Activated naive CD8-positive, alpha-beta T cell treated with anti-CD3 and anti-CD28 coated beads for 36 hours (primary cell): ENCODE results near the gene POM121. TPM values are rescaled to one million over a fixed set of nuclear protein-coding genes. Genes with fewer than 3 reads are reported as not detected.
A peak's percentile ranks its signal among the peaks of the same experiment; 100 is the strongest.
"Not testable (repeated sequence)": the region's sequence is repeated elsewhere in the genome, so short reads cannot be mapped to it uniquely, and the experiment has no call there.

Experiments used
- DNase-seq: peaks from one replicate; pipeline ENCODE4 v3.0.0; 2021
- H3K27ac Mint-ChIP-seq: one replicate; pipeline ENCODE4 v1.8.0; 2022; ENCODE audit warnings: mild to moderate bottlenecking, moderate library complexity, mixed read lengths
- H3K27me3 Mint-ChIP-seq: one replicate; pipeline ENCODE4 v1.8.0; 2022; ENCODE audit warnings: mild to moderate bottlenecking, mixed read lengths
- H3K36me3 Mint-ChIP-seq: one replicate; pipeline ENCODE4 v1.8.0; 2021; ENCODE audit warnings: mild to moderate bottlenecking, mixed read lengths
- H3K4me1 Mint-ChIP-seq: one replicate; pipeline ENCODE4 v1.8.0; 2021; ENCODE audit warnings: mixed read lengths
- H3K4me3 Mint-ChIP-seq: one replicate; pipeline ENCODE4 v1.8.0; 2022; ENCODE audit warnings: mild to moderate bottlenecking, moderate library complexity, mixed read lengths
- H3K9me3 Mint-ChIP-seq: one replicate; pipeline ENCODE4 v1.8.0; 2022; ENCODE audit warnings: mixed read lengths
- total RNA-seq, 2 experiments: library from RNA; stranded (reverse); gene quantifications; one replicate each; pipeline ENCODE4 v1.2.3, GENCODE V29; 2021

The POM121 gene
- total RNA-seq, 2 experiments from 2014 or later = 82.5 to 86.6 TPM

DNA sequence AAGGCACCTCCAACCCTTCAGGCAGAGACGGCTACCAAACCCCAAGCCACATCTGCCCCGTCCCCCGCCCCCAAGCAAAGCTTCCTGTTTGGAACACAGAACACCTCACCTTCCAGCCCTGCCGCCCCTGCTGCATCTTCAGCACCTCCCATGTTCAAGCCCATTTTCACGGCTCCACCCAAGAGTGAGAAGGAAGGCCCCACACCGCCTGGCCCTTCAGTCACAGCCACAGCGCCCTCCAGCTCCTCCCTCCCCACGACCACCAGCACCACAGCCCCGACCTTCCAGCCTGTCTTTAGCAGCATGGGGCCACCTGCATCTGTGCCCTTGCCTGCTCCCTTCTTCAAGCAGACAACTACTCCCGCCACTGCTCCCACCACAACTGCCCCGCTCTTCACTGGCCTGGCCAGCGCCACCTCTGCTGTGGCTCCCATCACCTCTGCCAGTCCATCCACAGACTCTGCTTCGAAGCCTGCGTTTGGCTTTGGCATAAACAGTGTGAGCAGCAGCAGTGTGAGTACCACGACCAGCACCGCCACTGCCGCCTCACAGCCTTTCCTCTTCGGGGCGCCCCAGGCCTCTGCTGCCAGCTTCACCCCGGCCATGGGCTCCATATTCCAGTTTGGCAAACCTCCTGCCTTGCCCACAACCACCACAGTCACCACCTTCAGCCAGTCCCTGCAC, 17.3 kb downstream of the POM121 start:
- not testable (repeated sequence) for DNase-seq, H3K4me3 Mint-ChIP-seq, H3K27ac Mint-ChIP-seq

DNA sequence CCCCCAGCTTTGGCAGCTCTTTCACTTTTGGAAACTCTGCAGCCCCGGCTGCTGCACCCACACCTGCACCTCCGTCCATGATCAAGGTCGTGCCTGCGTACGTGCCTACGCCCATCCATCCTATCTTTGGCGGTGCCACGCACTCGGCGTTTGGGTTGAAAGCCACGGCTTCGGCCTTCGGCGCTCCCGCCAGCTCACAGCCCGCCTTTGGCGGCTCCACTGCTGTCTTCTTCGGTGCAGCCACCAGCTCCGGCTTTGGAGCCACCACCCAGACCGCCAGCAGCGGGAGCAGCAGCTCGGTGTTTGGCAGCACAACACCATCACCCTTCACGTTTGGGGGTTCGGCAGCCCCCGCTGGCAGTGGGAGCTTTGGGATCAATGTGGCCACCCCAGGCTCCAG, 18.1 kb downstream of the POM121 start:
- H3K4me1 Mint-ChIP-seq, H3K4me3 Mint-ChIP-seq, H3K27ac Mint-ChIP-seq, DNase-seq, H3K9me3 Mint-ChIP-seq, H3K36me3 Mint-ChIP-seq, H3K27me3 Mint-ChIP-seq: not testable (repeated sequence)

More for the DNA sequence above, 17.3 kb downstream of the POM121 start:
- H3K27me3 Mint-ChIP-seq, H3K36me3 Mint-ChIP-seq, H3K9me3 Mint-ChIP-seq, H3K4me1 Mint-ChIP-seq: not testable (repeated sequence)

DNA sequence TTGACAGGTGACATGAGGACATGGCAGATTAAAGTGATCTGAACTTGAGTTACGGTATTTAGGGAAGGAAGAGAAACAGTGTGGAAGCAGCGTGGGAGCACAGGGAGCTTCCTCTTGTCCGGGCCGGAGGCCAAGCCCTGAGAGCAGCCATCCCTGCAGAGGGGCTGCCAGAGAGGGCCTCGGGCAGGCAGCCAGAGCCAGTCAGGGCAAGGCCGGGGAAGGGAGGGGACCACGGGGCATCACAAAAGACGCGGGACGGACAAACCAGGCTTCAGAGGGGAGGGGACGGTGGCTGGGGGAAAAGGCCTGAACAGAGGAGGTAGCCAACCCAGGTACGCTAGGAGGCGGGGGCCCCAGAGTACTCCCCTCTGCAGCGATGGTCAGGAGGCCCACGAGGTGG, 20.0 kb downstream of the POM121 start:
- H3K4me1 Mint-ChIP-seq, H3K9me3 Mint-ChIP-seq, H3K27ac Mint-ChIP-seq, H3K4me3 Mint-ChIP-seq, DNase-seq, H3K36me3 Mint-ChIP-seq, H3K27me3 Mint-ChIP-seq: not testable (repeated sequence)

DNA sequence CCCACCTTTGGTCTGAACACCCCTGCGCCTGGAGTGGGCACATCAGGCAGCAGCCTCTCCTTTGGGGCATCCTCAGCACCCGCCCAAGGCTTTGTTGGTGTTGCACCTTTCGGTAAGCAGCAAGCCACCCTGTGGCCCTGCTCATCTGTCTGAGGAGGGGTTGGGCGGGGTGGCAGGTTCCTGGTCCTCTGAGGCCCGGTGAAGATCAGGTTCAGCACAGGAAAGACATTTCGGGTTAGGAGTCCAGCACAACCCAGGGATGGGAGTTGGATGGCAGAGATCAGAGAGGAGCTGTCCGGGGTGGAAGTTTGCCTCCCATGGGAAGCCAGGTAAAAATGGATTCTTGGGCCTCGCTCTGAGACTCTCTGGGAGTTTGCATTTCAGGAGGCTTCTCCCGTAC, 20.7 kb downstream of the POM121 start:
- not testable (repeated sequence) for H3K36me3 Mint-ChIP-seq, H3K4me1 Mint-ChIP-seq, H3K4me3 Mint-ChIP-seq, H3K9me3 Mint-ChIP-seq, H3K27ac Mint-ChIP-seq, DNase-seq, H3K27me3 Mint-ChIP-seq

DNA sequence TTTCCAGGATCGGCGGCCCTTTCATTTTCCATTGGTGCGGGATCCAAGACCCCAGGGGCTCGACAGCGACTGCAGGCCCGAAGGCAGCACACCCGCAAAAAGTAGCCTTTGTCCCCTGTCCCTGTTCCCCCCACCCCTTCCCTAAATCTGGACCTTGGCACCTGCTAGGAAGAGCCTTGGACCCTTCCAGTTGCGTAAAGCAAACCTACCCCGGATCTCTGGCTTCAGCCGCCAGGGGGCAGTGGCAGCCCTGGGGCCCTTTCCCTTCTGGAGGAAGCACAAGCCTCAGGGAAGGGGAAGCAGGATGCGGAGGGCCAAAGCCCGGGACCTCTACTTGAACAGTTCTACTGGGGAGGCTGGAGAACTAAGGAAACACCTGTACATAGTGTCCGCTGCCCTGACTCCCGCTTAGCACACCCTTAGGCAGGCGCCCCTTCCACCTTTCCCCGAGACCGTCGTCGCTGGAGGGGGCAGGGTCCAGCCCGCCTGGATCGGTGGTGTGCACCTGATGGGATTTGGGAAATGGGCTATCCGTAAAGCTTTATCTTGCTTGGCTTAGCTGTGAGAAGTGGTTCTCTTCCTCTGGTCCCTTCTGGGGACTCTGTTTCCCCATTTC, 21.3 kb downstream of the POM121 start:
- not testable (repeated sequence) for H3K9me3 Mint-ChIP-seq, H3K36me3 Mint-ChIP-seq, H3K4me3 Mint-ChIP-seq, DNase-seq, H3K4me1 Mint-ChIP-seq, H3K27ac Mint-ChIP-seq, H3K27me3 Mint-ChIP-seq

DNA sequence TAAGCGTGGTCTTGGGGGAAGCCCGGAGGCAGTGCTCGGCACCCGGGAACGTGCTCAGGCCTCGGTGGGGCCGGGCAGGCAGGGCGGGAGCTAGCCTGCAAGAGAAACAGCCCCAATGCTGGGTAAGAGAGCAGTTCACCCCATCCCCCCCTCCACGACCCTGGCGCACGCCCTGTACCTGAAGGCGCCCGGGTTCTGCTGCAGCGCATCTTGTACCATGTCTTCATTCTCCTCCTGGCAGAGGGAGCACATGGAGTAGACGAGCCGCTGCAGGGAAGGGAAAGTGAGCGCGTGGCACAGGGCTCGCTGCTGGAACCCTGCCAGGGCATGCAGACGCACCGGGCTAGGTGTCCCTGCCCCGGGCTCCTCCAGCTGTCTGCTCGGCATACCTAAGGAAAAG, 23.8 kb downstream of the POM121 start:
- not testable (repeated sequence) for H3K4me3 Mint-ChIP-seq, H3K27me3 Mint-ChIP-seq, H3K4me1 Mint-ChIP-seq, H3K9me3 Mint-ChIP-seq, DNase-seq, H3K36me3 Mint-ChIP-seq, H3K27ac Mint-ChIP-seq

DNA sequence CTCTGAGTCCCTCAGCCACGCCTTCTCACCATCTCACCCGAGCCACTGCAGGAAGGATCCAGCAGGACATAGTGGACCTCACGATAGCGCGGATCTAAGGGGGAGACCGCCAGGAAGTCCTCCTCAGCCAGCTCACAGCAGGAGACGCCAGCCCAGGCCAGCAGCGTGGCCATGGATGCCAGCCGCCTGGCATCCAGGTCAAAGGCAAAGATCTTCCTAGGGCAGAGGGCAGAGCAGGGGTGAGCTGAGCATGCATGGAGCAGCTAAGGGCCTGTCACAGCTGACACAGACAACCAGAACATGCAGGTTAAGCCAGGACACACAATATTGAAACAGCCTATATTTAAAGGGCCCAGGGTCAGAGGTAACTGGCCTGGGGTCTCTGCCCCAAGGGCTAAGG, 24.4 kb downstream of the POM121 start:
- H3K27me3 Mint-ChIP-seq, H3K9me3 Mint-ChIP-seq, H3K36me3 Mint-ChIP-seq, H3K4me1 Mint-ChIP-seq, H3K4me3 Mint-ChIP-seq, DNase-seq: not testable (repeated sequence)
- H3K27ac Mint-ChIP-seq = peak overlapping the region; percentile 58

DNA sequence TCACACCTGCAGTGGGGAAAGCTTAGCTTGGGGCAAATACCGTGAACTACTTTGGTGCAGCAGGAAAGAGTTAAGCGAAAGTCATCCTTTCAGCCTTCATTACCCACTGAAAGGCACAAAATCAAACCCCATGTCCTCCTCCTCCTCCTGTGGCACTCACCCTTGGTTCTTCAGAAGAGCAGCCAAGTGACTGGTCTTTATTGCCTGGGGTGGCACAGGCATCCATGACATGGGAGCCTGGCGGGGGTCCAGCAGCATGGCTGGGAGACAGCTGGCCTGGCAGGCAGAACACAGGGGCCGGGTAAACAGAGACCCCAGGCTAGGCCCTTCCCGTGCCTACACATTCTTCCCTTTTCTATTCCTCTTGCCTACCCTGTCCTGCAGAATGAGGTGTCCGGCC, 24.8 kb downstream of the POM121 start:
- H3K27ac Mint-ChIP-seq = peak overlapping the region; percentile 58
- not testable (repeated sequence) for H3K4me1 Mint-ChIP-seq, DNase-seq, H3K4me3 Mint-ChIP-seq, H3K27me3 Mint-ChIP-seq, H3K9me3 Mint-ChIP-seq, H3K36me3 Mint-ChIP-seq

DNA sequence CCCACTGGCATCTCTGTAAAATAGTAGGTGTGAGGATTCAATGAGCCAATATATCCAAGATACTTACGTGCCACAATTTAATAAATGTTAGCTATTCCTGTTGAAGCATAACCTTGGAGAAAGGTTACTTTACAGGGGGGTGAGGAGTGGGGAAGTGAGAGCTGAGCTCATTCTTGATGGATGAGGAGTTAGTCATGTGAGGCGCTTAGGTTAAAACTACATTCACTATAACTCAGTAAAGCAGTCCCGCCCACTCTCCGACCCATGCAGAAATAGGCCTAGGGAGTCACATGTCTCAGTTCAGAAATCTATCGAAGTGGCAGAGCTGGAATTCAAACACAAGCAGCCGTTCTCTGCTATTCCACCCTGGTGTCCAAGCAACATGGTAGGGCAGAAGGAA, 25.5 kb downstream of the POM121 start:
- not testable (repeated sequence) for H3K27ac Mint-ChIP-seq, H3K4me3 Mint-ChIP-seq, H3K36me3 Mint-ChIP-seq, H3K4me1 Mint-ChIP-seq, H3K9me3 Mint-ChIP-seq, DNase-seq, H3K27me3 Mint-ChIP-seq

DNA sequence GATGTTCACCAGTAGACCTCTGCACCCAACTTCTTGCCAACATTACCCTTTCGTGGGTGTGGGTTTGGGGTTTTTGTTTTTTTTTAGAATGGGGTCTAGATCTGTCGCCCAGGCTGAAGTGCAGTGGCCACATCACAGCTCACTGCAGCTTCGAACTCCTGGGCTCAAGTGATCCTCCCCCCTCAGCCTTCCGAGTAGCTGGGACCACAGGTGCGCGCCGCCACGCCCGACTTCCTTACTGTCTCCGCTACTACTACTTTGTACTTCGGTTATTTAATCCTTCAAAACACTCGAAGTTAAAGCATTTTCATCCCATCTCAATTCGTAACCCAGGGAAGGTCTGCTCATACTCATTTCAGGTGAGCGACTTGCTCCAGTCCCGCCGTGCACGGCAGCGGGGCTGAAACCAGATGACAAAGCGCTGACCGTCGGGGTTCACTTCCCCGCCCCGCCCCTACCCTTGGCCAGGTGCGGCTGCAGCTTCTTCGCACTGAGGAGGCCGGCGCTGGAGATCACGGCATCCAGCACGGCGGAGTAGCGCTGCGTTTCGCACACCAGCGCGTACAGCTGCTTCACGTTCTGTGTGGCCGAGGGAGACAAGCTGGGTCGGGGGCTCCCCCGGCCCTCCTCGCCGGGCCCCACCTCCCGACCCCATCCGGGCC, 29.1 kb downstream of the POM121 start:
- not testable (repeated sequence) for H3K27me3 Mint-ChIP-seq, DNase-seq, H3K4me3 Mint-ChIP-seq, H3K4me1 Mint-ChIP-seq, H3K27ac Mint-ChIP-seq, H3K9me3 Mint-ChIP-seq, H3K36me3 Mint-ChIP-seq

DNA sequence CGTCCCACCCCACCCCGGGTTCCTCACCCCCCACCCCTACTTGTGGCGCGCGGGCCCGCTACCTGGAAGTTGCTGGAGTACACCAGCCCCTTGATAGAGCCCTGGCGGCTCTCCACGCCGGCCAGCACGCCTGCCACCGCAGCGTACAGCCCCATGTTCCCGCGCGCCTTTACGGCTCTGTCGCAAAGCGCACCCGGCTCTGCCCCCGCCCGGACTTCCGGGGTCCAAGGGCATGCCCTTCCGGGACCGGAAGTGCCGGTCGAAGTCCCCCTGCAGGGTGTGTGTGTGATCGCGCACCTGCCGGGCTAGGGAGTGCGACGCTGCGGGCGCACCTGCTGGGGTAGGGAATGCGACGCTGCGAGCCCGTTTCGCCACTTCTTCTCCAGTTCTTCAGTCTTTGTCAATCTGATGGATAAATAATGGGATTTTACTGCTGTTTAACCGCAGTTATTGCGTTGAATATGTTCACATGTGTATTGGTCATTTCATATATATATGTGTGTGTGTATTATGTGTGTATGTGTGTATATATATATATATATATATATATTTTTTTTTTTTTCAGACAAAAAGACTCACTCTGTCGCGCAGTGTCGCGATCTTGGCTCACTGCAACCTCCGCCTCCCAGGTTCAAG, 29.8 kb downstream of the POM121 start:
- Mint-ChIP-seq H3K4me3 (peak overlapping the region; percentile 73), H3K27ac (peak overlapping the region; percentile 60)
- H3K4me1 Mint-ChIP-seq, DNase-seq, H3K36me3 Mint-ChIP-seq, H3K27me3 Mint-ChIP-seq, H3K9me3 Mint-ChIP-seq: not testable (repeated sequence)

DNA sequence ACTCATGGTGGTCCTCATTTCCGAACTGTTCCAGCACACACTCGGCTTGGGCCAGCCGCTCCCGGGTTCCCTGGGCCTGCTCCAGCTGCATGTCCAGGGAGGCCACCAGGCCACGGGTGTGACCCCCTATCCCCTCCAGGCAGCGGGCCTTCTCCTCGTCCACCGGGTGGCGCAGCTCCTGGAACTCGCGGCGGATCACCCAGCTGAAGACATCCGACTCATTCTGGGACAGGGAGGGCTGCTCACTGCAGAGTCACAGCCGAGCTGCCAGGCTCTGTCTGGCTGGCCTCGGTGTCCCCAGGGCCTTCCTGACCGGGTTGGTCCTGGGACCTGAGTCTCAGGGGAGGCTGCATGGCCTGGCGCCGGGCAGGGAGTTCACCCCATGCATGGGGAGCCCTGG, 35.1 kb downstream of the POM121 start:
- DNase-seq, H3K9me3 Mint-ChIP-seq, H3K27me3 Mint-ChIP-seq, H3K36me3 Mint-ChIP-seq, H3K27ac Mint-ChIP-seq, H3K4me1 Mint-ChIP-seq, H3K4me3 Mint-ChIP-seq: not testable (repeated sequence)

DNA sequence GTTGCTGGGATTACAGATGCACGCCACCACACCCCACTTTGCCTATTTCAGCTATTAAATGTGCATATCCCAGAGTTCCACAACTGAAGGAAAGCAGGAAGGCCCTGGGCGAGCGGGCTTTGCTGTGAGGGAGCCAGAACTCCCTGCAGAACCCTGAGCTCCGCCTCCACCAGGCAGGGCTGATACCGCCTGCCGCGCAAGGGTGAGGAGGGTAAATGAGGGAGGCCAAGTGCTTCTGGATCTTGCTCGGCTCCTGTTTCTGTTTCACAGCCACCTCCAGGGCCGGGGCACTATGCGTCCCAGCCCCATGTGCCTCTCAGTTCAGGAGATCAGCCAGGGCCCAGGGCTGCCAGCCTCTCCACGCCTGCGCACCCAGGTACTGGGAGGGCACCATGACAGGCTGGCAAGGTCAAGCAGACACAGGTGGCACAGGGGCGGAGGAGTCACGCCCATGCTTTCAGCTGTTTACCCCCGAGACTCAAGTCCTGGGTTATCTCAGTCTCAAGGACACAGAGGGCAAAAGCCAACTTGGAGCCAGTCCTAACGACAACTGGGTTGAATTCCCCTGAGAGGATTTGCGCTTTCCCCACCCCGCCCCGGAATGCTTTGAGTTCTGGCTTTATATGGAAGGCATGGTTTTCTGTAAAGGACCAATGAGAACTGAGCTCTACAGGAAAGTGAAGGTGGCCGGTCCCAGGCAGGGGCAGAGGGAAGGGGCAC, 35.9 kb downstream of the POM121 start:
- H3K36me3 Mint-ChIP-seq, H3K27me3 Mint-ChIP-seq, H3K4me3 Mint-ChIP-seq, DNase-seq, H3K9me3 Mint-ChIP-seq, H3K4me1 Mint-ChIP-seq, H3K27ac Mint-ChIP-seq: not testable (repeated sequence)

DNA sequence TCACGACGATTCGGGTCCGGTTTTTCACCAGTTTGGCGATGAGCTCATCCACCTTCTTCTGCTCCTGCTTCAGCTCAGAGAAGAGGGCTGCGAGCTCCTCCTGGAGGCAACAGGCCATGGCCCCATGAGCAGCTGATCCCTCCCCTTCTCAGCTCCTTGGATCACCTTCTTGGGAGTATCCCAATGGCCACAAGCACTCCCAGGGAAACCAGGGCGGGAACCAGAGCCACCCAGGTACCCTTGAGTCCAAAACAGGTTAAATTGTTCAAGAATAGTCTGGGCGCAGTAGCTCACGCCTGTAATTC, 36.4 kb downstream of the POM121 start:
- not testable (repeated sequence) for H3K27ac Mint-ChIP-seq, DNase-seq, H3K9me3 Mint-ChIP-seq, H3K4me3 Mint-ChIP-seq, H3K36me3 Mint-ChIP-seq, H3K4me1 Mint-ChIP-seq, H3K27me3 Mint-ChIP-seq

DNA sequence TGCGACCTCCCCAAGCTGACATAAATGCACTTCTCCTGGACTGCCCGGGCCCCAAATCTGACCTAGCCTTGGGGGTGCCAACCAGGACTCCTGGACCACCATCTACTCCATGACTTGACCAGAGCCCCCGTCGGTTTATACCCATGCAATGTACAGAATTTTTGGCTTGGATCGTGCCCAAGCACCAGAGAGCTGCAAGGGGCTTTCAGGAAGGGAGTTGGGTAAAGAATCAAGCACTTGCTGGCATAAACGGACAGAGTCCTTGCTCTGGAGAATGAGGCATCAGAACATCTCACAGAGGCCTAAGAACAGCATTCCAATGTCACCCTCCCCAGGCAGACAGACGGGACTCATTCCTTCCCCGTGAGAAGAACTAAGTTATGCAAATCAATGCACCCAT, 38.2 kb downstream of the POM121 start:
- not testable (repeated sequence) for DNase-seq, H3K36me3 Mint-ChIP-seq, H3K4me1 Mint-ChIP-seq, H3K27ac Mint-ChIP-seq, H3K4me3 Mint-ChIP-seq, H3K27me3 Mint-ChIP-seq, H3K9me3 Mint-ChIP-seq
